ENCODE measurements around the gene MRPL34.

DNA sequence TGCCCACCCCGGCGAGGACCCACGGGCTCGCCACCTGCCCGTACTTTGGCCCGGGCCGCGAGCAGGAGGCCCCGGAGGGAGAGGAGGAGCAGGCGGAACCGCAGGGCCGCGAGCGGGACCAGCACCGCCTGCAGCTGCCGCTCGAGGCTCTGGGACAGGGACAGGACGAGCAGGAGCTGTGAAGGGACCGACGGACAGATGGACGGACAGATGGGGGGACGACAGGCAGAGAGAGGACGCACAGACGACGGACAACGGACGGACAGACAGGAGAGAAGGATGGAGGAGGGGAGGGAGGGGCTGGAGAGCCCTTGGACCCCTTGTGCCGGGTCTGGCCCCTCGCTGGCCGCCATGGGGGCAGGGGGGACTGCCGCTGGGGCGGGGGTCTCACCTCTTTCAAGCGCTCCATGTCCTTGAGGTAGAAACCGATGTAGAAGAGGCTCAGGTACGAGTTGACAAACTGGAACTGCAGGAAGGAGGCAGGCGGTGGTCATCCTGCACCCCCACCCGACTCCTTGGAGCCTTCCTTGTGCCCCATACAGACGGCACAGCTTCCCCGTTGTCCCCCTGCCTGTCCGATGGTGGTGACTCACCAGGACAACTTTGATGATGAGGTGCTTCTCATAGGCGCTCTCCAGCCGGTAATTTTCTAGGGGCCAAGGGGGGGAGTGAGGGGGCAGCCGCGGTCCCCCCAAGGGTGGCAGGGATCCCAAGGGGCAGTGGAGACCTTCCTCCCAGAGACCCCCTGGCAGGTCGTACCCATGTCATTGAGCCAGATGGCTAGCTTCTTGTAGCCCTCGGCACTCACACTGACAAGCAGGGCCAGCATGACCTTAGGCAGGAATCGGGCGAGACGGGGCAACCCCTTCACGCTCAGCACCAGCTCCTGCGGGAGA is 23.9 kb downstream of the MRPL34 start:
- TF ChIP-seq, protein P1, sequence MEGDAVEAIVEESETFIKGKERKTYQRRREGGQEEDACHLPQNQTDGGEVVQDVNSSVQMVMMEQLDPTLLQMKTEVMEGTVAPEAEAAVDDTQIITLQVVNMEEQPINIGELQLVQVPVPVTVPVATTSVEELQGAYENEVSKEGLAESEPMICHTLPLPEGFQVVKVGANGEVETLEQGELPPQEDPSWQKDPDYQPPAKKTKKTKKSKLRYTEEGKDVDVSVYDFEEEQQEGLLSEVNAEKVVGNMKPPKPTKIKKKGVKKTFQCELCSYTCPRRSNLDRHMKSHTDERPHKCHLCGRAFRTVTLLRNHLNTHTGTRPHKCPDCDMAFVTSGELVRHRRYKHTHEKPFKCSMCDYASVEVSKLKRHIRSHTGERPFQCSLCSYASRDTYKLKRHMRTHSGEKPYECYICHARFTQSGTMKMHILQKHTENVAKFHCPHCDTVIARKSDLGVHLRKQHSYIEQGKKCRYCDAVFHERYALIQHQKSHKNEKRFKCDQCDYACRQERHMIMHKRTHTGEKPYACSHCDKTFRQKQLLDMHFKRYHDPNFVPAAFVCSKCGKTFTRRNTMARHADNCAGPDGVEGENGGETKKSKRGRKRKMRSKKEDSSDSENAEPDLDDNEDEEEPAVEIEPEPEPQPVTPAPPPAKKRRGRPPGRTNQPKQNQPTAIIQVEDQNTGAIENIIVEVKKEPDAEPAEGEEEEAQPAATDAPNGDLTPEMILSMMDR (conservative IDR thresholded peaks at IDR 0.05 in 1 of 2, IDR thresholded peaks at IDR 0.05 in 1 of 2; ENCODE audit: low read depth in 1 of 2, low read length in 2 of 2), result no peak
- no peak for TF ChIP-seq EZH2 (IDR thresholded peaks at IDR 0.05; ENCODE audit: low read length, missing control alignments)
